GM19193 (cell line): ENCODE measurements around the gene STEAP3.

Source experiments
- POLR2A ChIP-seq: IDR thresholded peaks from 4 replicates; pipeline ENCODE4 v1.6.1; 2011; ENCODE audit not compliant: insufficient read depth, insufficient read length; ENCODE audit errors: extremely low read depth

Gene STEAP3, protein sequence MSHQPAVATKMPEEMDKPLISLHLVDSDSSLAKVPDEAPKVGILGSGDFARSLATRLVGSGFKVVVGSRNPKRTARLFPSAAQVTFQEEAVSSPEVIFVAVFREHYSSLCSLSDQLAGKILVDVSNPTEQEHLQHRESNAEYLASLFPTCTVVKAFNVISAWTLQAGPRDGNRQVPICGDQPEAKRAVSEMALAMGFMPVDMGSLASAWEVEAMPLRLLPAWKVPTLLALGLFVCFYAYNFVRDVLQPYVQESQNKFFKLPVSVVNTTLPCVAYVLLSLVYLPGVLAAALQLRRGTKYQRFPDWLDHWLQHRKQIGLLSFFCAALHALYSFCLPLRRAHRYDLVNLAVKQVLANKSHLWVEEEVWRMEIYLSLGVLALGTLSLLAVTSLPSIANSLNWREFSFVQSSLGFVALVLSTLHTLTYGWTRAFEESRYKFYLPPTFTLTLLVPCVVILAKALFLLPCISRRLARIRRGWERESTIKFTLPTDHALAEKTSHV

GRCh38 chr2:119223521-119224390 is at the start of gene STEAP3:
Gene STEAP3 (plus strand): TSS chr2:119223834. CDS start chr2:119231013, 7,179 bp downstream.
- TF ChIP-seq POLR2A = peak; percentile 51

- no peak for TF ChIP-seq POLR2A
These were observed 49.2 kb upstream of the STEAP3 start for GRCh38 chr2:119174216-119174992.

GRCh38 chr2:119174993-119175347 is 48.7 kb upstream of the STEAP3 start:
- TF ChIP-seq POLR2A = no peak

DNA sequence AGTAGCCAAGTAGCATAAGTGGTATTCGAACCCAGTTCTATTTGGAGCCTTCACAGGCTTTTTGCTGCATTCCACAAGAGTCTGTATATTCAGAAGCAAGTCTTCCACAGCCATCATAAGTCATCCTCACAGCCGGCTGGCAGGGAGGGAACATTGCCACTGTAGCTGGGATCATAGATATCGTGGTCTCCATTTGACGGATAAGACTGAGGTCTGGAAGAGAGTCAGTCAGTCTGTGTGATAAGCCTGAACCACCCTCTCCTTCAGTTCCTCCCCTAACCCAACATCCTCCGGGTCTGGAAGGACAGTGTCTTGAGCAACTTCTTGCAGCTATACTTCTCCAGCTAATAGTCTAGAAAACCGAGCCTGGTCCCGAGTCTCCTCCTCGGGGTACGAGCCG is 48.1 kb upstream of the STEAP3 start:
- TF ChIP-seq POLR2A = no peak

GRCh38 chr2:119177171-119177837 is 46.3 kb upstream of the STEAP3 start:
- TF ChIP-seq POLR2A = no peak

GRCh38 chr2:119177838-119178190 is 45.8 kb upstream of the STEAP3 start:
- no peak for TF ChIP-seq POLR2A

DNA sequence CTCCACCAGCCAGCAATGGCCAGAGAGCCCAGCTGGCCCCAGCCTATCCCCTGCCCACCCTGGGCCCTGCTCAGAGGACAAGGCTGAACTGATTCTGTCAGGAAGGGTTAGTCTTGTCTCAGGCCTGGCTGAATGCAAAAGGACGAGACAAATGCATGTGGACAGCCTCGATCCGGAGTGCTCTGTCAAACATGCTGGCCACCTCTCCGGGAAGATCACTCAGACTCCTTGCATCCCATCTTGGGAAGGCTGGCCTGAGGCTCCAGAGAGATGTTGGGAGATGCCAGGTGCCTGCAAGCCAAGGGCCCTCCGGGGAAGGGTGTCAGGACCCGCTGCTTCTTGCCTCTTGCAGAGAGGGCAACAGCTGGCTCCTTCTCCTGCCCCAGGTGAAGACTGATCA is 44.9 kb upstream of the STEAP3 start:
- TF ChIP-seq POLR2A = no peak

DNA sequence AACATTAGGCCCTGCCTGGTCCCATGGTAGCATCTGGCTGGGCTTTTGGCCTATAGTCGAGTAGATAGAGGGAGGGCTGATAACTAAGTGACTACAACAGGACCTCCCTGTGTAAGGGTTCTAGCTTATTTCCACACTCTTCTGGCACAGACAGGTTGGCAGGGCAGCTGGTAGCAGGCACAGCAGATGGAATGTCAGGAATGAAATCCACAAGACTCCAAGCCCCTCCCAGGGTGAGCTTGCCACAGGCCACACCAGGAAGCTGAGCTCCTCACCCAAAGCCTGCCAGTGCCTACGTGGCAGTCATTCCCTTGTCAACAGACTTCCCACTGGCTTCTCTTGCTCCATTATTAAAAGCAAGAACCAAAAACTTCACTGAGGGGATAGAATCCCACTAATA is 44.4 kb upstream of the STEAP3 start:
- no peak for TF ChIP-seq POLR2A

DNA sequence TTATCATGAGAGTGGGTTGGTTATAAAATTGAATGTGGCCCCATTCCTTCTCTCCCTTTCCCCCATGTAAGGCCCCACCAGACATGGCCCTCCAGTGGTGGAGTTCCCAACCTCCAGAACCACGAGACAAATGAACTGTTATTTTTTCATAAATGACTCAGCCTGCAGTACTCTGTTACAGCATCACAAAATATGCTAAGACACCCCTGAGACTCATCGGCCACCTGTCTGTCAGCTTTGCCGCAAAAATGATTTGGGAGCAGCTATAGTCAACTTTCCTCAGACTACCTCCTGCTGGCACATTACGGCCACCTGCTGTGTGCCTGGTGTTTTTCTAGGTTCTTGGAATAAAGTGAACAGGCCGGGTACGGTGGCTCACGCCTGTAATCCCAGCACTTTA is 43.6 kb upstream of the STEAP3 start:
- TF ChIP-seq POLR2A = no peak

DNA sequence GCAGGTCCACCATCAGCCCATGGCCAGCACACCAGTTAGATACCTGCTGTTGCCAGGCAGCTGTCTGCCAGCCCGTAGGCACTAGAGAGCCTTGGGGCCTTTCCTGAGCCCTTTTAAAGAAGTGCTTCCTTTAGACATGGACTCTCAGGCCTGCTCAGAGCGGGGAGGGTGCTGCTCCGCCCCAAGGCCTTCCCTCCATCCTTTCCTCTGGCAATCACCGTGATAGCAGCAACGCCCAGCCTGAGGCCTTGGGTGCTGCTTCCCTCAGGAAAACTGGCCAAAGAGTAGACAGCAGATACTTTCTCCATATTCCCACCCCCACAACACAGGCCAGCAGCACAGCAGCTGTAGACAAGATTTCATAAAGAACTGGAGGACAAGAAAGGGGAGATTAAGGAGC is 42.7 kb upstream of the STEAP3 start:
- TF ChIP-seq POLR2A = no peak

DNA sequence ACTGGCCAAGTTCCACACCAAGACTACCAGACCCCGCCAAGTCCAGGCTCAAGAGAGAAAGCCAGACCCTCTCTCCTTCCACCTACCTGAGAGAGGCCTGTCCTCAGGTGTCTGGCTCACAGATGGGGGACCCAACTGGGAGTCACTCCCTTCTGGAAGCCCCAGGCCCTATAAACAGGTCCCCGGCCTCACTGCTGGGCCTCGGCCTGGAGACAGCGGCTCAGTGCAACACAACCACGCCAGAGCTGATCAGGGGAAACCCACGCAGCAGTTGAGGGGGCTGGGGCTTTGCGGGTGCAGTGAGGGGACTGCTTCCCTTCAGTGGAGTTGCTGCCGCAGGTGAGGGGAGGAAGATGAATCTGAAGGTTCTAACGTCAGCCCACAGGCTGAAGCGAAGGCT is 42.2 kb upstream of the STEAP3 start:
- TF ChIP-seq POLR2A = no peak

DNA sequence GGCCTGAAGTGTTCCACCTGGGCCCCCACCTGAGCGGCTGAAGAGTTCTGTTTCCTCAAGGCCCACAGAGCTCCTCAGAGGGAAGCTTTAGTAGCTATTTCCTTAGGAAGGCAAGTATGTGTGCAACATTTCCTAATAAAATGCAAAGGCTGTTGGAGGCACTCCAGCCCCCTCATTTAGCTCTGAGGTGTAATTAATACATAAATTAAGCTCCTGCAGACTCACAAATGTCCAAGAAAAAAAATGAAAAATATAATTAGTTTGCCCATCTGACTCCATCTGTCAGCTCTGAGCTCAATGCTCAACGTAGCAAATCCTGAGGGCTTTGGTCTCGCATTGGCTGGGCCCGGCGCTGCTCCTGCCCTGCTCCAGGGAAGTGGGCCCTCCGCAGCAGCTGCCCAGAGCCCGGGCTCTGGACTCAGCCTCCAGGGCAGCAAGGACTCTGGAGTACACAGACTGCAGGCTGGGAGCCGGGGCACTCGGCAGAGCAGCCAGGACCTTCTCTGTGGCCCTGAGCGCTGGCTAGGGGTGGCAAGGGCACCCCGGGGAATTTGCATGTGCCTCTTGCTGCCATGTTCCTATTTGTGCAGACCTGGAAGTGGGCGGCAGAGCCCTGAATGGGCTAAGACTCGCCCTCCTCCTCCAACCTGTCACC is 41.7 kb upstream of the STEAP3 start:
- TF ChIP-seq POLR2A = no peak

DNA sequence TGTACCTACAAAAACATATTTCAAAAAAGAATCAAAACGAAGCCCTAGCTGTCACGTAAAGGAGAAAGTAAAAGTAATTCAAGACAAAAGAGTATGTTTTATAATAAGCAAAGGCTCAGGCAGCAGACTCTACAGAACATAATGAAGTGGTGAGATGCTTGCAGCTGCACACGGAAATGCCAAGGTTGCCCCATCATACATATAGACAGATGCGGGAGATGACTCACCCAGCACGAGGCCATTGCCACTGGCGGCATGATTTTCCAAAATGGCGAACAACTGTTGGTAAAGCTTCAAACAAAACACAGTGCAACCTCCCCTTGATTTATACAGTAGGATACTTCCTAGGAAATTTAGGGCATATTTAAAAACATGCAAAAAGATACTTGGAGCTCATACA is 39.1 kb upstream of the STEAP3 start:
- TF ChIP-seq POLR2A = no peak
